Measurements from ENCODE around the gene NMNAT1.
"Not testable (repeated sequence)": the region's sequence is repeated elsewhere in the genome, so short reads cannot be mapped to it uniquely, and the experiment has no call there.

NMNAT1 gene

DNA sequence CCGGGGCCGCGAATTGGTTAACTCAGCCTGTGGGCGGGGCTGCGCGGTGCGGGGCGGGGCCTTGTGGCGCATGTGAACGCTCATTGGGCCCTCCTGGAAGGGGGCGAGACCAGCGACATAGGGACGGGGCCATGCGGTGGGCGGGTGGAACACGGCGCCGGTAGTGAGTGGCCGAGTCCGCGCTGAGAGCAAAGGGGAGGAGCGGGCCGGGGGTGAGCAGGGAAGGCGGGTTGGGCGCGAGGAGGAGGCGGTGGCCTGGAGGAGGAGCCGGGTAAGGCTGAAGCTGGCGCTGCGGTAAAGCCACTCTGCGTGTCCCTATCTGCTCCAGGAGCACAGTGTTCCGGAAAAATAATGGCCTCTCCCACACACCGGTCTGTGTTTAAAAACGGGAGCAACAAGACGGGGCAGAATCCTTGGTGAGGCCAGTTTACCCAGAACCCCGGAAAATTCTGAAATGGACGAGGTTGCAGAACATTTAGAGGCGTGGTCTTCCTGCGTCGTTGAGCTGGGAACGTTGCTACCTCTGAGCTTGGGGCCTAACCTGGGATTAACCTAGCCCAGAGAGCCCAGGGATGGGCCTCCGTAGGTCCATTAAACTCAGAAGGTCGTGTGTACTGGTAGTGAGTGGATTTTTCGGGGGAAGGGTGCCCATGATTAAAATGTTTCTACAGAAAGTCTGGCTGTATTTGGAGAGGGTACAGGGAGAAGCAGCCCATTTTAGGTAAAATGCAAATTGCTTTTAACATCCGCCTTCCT lies 32.7 kb upstream of the NMNAT1 start:
- H3K9ac ChIP-seq (ENCODE audit: low read depth, low read length), result peak overlapping the region; percentile 62
- peaks cover 3% of the 10 kb centered on the region; the same call in 1 of the 2 replicates for H4K20me1 ChIP-seq (ENCODE audit: insufficient read depth, low read length)
- peak overlapping the region; percentile 86 for H3K27ac ChIP-seq (ENCODE audit: low read length)
- H3K4me2 ChIP-seq (ENCODE audit: insufficient read depth, low read length), result peak overlapping the region; percentile 75
- no peaks in the 10 kb centered on the region for H3K27me3 ChIP-seq (ENCODE audit: insufficient read depth, low read length, poor library complexity)
- H3K9me3 ChIP-seq (ENCODE audit: insufficient read depth, low read length, severe bottlenecking), result no peaks in the 10 kb centered on the region
- no peaks in the 10 kb centered on the region; the same call in 1 of the 2 replicates for H3K36me3 ChIP-seq (ENCODE audit: insufficient read depth, low read length)
- DNase-seq (peak; percentile 100), ATAC-seq (ENCODE audit: insufficient read depth, low read depth) (peak; percentile 95)
- peak overlapping the region; percentile 94 for H2AFZ ChIP-seq (ENCODE audit: low read depth, low read length)
- peak overlapping the region; percentile 33 to 70 for H3K4me3 ChIP-seq (ENCODE audit: low read depth in 1 of 2, low read length in 2 of 2)
- no peak for TF ChIP-seq EZH2 (IDR thresholded peaks at IDR 0.05; ENCODE audit: borderline replicate concordance, low read depth, low read length, severe bottlenecking)
- H3K79me2 ChIP-seq (ENCODE audit: insufficient read depth, low read length), result peaks cover 7% of the 10 kb centered on the region
- H3K4me1 ChIP-seq (ENCODE audit: insufficient read depth, low read length), result peaks cover 38% of the 10 kb centered on the region

DNA sequence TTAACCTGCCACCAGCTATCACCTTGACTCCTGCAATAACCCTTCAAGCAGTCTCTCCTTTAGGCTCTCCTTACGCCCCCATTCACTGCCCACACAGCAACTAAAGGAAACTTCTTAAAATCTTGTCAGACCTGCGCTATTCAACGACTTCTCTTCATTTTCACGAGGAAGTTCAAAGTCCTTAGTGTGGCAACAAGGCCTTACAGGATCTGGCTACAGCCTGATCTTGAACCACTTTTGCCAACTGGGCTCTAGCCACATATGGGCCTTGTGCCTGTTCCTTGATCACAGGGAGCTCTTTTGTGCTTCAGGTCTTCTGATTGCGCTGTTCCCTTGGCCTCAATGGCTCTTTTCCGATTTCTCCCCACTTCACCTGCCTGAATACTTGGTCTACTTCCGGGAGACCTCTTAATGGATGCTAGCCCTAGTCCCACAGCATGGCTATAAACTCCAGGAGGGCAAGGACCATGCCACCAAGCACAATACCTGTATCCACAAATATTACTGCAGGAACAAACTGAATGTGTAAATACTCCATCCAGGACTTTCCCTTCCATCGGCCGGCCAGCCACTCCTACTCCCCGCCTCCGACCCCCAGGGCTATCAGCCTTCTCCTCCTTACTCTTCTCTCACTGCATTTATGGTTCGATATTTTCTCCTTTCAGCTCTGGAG lies 30.9 kb upstream of the NMNAT1 start:
- H3K9me3 ChIP-seq (ENCODE audit: insufficient read depth, low read length, severe bottlenecking), result no peaks in the 10 kb centered on the region
- TF ChIP-seq CTCF (IDR thresholded peaks at IDR 0.05; ENCODE audit: borderline replicate concordance, extremely low read depth, low read length, poor library complexity, severe bottlenecking) (no peak), EZH2 (IDR thresholded peaks at IDR 0.05; ENCODE audit: borderline replicate concordance, low read depth, low read length, severe bottlenecking) (no peak)
- no peak overlapping the region for H3K4me2 ChIP-seq (ENCODE audit: insufficient read depth, low read length)
- H3K79me2 ChIP-seq (ENCODE audit: insufficient read depth, low read length), result peaks cover 7% of the 10 kb centered on the region
- H3K4me1 ChIP-seq (ENCODE audit: insufficient read depth, low read length), result peaks cover 36% of the 10 kb centered on the region
- peak overlapping the region; percentile 2; the same call in 1 of the 2 replicates for H2AFZ ChIP-seq (ENCODE audit: low read depth, low read length)
- no peak overlapping the region for H3K9ac ChIP-seq (ENCODE audit: low read depth, low read length)
- DNase-seq (no peak), ATAC-seq (ENCODE audit: insufficient read depth, low read depth) (no peak)
- no peaks in the 10 kb centered on the region for H3K27me3 ChIP-seq (ENCODE audit: insufficient read depth, low read length, poor library complexity)
- no peaks in the 10 kb centered on the region; the same call in 1 of the 2 replicates for H3K36me3 ChIP-seq (ENCODE audit: insufficient read depth, low read length)
- no peaks in the 10 kb centered on the region for H4K20me1 ChIP-seq (ENCODE audit: insufficient read depth, low read length)
- no peak overlapping the region for H3K27ac ChIP-seq (ENCODE audit: low read length)
- H3K4me3 ChIP-seq (ENCODE audit: low read depth in 1 of 2, low read length in 2 of 2), result no peak overlapping the region

DNA sequence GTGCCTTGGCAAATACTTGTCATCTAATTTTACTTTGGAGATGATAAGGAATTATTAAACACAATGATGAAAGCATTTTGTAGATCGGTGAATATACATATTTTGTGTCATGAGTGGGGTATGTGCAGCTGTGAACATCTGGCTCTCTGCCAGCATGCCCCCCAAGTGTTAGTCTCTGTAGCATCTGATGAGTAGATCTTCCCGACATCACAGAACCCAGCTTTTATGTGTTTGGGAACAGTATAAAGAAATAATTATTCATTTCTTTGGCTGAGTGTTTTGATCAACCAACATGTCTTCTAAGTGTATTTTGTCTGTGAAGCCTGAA lies 28.7 kb upstream of the NMNAT1 start:
- H3K9ac ChIP-seq (ENCODE audit: low read depth, low read length), result no peak overlapping the region
- no peaks in the 10 kb centered on the region for H3K9me3 ChIP-seq (ENCODE audit: insufficient read depth, low read length, severe bottlenecking)
- no peaks in the 10 kb centered on the region for H3K27me3 ChIP-seq (ENCODE audit: insufficient read depth, low read length, poor library complexity)
- peaks cover 15% of the 10 kb centered on the region for H3K4me1 ChIP-seq (ENCODE audit: insufficient read depth, low read length)
- ATAC-seq (ENCODE audit: insufficient read depth, low read depth) (no peak), DNase-seq (no peak)
- no peak overlapping the region for H3K27ac ChIP-seq (ENCODE audit: low read length)
- no peaks in the 10 kb centered on the region; the same call in 1 of the 2 replicates for H3K36me3 ChIP-seq (ENCODE audit: insufficient read depth, low read length)
- no peak overlapping the region for H3K4me2 ChIP-seq (ENCODE audit: insufficient read depth, low read length)
- no peak for TF ChIP-seq EZH2 (IDR thresholded peaks at IDR 0.05; ENCODE audit: borderline replicate concordance, low read depth, low read length, severe bottlenecking)
- TF ChIP-seq CTCF (IDR thresholded peaks at IDR 0.05; ENCODE audit: borderline replicate concordance, extremely low read depth, low read length, poor library complexity, severe bottlenecking), result no peak
- H3K79me2 ChIP-seq (ENCODE audit: insufficient read depth, low read length), result peaks cover 2% of the 10 kb centered on the region
- no peak overlapping the region for H2AFZ ChIP-seq (ENCODE audit: low read depth, low read length)
- no peak overlapping the region for H3K4me3 ChIP-seq (ENCODE audit: low read depth in 1 of 2, low read length in 2 of 2)
- H4K20me1 ChIP-seq (ENCODE audit: insufficient read depth, low read length), result no peaks in the 10 kb centered on the region

GRCh38 chr1:9916452-9916851 lies 26.8 kb upstream of the NMNAT1 start:
- no peak for ATAC-seq (ENCODE audit: insufficient read depth, low read depth)
- Histone ChIP-seq H3K79me2 (ENCODE audit: insufficient read depth, low read length) (no peaks in the 10 kb centered on the region), H3K4me3 (ENCODE audit: low read depth in 1 of 2, low read length in 2 of 2) (no peak overlapping the region), H3K9ac (ENCODE audit: low read depth, low read length) (no peak overlapping the region), H3K4me1 (ENCODE audit: insufficient read depth, low read length) (peaks cover 7% of the 10 kb centered on the region), H3K27ac (ENCODE audit: low read length) (no peak overlapping the region), H3K36me3 (ENCODE audit: insufficient read depth, low read length) (no peaks in the 10 kb centered on the region), H3K9me3 (ENCODE audit: insufficient read depth, low read length, severe bottlenecking) (no peaks in the 10 kb centered on the region), H2AFZ (ENCODE audit: low read depth, low read length) (no peak overlapping the region), H3K27me3 (ENCODE audit: insufficient read depth, low read length, poor library complexity) (no peaks in the 10 kb centered on the region), H4K20me1 (ENCODE audit: insufficient read depth, low read length) (no peaks in the 10 kb centered on the region), H3K4me2 (ENCODE audit: insufficient read depth, low read length) (no peak overlapping the region)
- no peak for DNase-seq
- TF ChIP-seq CTCF (IDR thresholded peaks at IDR 0.05; ENCODE audit: borderline replicate concordance, extremely low read depth, low read length, poor library complexity, severe bottlenecking) (no peak), EZH2 (IDR thresholded peaks at IDR 0.05; ENCODE audit: borderline replicate concordance, low read depth, low read length, severe bottlenecking) (no peak)

- not testable (repeated sequence) for H2AFZ ChIP-seq (ENCODE audit: low read depth, low read length); DNase-seq; H3K27me3 ChIP-seq (ENCODE audit: insufficient read depth, low read length, poor library complexity); H3K4me1 ChIP-seq (ENCODE audit: insufficient read depth, low read length); H3K4me3 ChIP-seq (ENCODE audit: low read depth in 1 of 2, low read length in 2 of 2); H3K4me2 ChIP-seq (ENCODE audit: insufficient read depth, low read length); H3K9me3 ChIP-seq (ENCODE audit: insufficient read depth, low read length, severe bottlenecking); H3K36me3 ChIP-seq (ENCODE audit: insufficient read depth, low read length); H3K27ac ChIP-seq (ENCODE audit: low read length); ATAC-seq (ENCODE audit: insufficient read depth, low read depth); H3K79me2 ChIP-seq (ENCODE audit: insufficient read depth, low read length); H4K20me1 ChIP-seq (ENCODE audit: insufficient read depth, low read length); H3K9ac ChIP-seq (ENCODE audit: low read depth, low read length)
Measured at GRCh38 chr1:9917495-9917894, 25.8 kb upstream of the NMNAT1 start.

Data from DND-41 (cell line).